Measurements from ENCODE around the gene HHAT. TPM values are rescaled to one million over a fixed set of nuclear protein-coding genes. Genes with fewer than 3 reads are reported as not detected.

The HHAT gene
- polyA plus RNA-seq, 1 donor (not counting 4 experiments of a cell fraction or from before 2014, with no cell fraction given) = 3.8 TPM

DNA sequence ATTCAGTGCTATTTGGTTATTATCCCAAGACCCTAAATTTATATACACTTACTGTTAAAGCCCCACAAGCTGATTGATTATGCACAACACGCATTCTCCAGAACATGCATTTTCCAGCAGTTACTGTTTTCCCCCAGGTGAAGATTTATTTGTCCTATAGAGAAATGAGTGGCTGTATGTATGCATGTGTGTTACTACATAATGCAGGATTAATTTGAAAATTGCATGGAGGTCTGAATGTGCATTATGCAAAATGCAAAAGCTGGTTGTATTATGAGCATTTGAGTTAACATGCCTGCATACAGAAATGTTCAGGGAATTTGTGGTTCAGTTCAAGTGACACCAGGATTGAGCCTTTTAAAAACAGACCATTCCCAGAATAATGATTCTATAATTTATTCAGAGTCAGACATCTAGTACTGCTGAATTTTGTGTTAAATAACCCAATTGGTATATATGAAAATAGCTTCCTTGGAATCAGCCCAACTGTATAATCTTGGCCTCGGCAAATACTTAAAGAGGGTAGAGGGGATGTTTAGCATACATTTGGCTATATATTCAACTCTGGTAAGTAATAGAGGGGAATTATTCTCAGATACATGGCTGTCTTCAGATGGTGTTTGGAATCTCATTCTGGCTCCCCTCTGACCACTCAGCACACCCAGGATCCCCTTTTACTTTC lies 320.0 kb downstream of the HHAT start:
- Histone ChIP-seq H3K36me3 (ENCODE audit: control insufficient read depth in 2 of 2, extremely low read depth in 1 of 2, insufficient read depth in 2 of 2, low read length in 2 of 2) (no peaks in the 10 kb centered on the region), H3K4me1 (ENCODE audit: control insufficient read depth, extremely low read depth, insufficient read depth, low read length) (no peaks in the 10 kb centered on the region), H3K9ac (ENCODE audit: control insufficient read depth, extremely low read depth, insufficient read depth, low read length) (no peak overlapping the region), H4K20me1 (ENCODE audit: control insufficient read depth, extremely low read depth, insufficient read depth, low read length) (no peaks in the 10 kb centered on the region), H2AFZ (ENCODE audit: control insufficient read depth, low read length) (no peak overlapping the region), H3K79me2 (ENCODE audit: control insufficient read depth, insufficient read depth, low read length) (no peaks in the 10 kb centered on the region), H3K27ac (ENCODE audit: control insufficient read depth, insufficient read depth, low read length) (no peak overlapping the region), H3K4me2 (ENCODE audit: control insufficient read depth, extremely low read depth, insufficient read depth, low read depth, low read length) (no peak overlapping the region), H3K27me3 (ENCODE audit: control insufficient read depth, extremely low read depth, insufficient read depth, low read length) (no peaks in the 10 kb centered on the region), H3K4me3 (ENCODE audit: control insufficient read depth in 2 of 3, extremely low read depth in 1 of 3, insufficient read depth in 2 of 3, low read depth in 1 of 3, low read length in 3 of 3) (no peak overlapping the region), H3K9me1 (ENCODE audit: control insufficient read depth, extremely low read depth, insufficient read depth, low read length) (no peaks in the 10 kb centered on the region), H3K9me3 (ENCODE audit: control insufficient read depth, low read depth, low read length) (no peaks in the 10 kb centered on the region)
- no peak for DNase-seq (ENCODE audit: low read depth, low spot score)
- TF ChIP-seq EZH2 (IDR thresholded peaks at IDR 0.05; ENCODE audit: low read length) = no peak
- TF ChIP-seq, protein P1, sequence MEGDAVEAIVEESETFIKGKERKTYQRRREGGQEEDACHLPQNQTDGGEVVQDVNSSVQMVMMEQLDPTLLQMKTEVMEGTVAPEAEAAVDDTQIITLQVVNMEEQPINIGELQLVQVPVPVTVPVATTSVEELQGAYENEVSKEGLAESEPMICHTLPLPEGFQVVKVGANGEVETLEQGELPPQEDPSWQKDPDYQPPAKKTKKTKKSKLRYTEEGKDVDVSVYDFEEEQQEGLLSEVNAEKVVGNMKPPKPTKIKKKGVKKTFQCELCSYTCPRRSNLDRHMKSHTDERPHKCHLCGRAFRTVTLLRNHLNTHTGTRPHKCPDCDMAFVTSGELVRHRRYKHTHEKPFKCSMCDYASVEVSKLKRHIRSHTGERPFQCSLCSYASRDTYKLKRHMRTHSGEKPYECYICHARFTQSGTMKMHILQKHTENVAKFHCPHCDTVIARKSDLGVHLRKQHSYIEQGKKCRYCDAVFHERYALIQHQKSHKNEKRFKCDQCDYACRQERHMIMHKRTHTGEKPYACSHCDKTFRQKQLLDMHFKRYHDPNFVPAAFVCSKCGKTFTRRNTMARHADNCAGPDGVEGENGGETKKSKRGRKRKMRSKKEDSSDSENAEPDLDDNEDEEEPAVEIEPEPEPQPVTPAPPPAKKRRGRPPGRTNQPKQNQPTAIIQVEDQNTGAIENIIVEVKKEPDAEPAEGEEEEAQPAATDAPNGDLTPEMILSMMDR (optimal IDR thresholded peaks at IDR 0.05 in 1 of 3, IDR thresholded peaks at IDR 0.05 in 1 of 3, conservative IDR thresholded peaks at IDR 0.05 in 1 of 3; ENCODE audit: extremely low read depth in 1 of 3, insufficient read depth in 2 of 3, low read length in 3 of 3) = no peak
- FAIRE-seq = no peak
- dilution Hi-C loops (cut with MboI; ENCODE audit: extremely low pct_ligation_motif_present, low sequenced_read_pairs) = no loop called here

DNA sequence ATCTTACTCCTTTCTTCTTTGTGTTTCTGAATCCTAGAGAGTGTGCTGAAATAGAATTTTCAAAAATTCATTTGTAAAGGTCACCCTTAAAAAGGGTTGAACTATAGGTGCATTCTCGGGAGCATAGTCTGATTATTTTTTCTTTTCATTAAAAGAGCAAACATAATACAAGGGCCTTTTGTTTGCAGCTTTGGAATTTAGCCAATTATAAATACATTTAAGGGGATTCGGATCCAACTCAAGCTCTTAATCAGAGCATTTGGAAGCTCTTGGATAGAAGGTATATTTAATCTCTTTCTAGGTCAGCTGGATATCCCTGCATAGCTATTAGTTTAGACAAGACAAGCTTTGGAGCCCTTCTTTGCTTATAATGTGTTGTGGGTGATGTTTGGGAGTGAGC lies 321.7 kb downstream of the HHAT start:
- H3K4me3 ChIP-seq (ENCODE audit: control insufficient read depth in 2 of 3, extremely low read depth in 1 of 3, insufficient read depth in 2 of 3, low read depth in 1 of 3, low read length in 3 of 3) = no peak overlapping the region
- FAIRE-seq (no peak), DNase-seq (ENCODE audit: low read depth, low spot score) (no peak)
- H3K4me1 ChIP-seq (ENCODE audit: control insufficient read depth, extremely low read depth, insufficient read depth, low read length) = no peaks in the 10 kb centered on the region
- dilution Hi-C loops (cut with MboI; ENCODE audit: extremely low pct_ligation_motif_present, low sequenced_read_pairs) = no loop called here
- H3K9me3 ChIP-seq (ENCODE audit: control insufficient read depth, low read depth, low read length) = peaks cover 2% of the 10 kb centered on the region
- H3K9me1 ChIP-seq (ENCODE audit: control insufficient read depth, extremely low read depth, insufficient read depth, low read length) = no peaks in the 10 kb centered on the region
- H3K27ac ChIP-seq (ENCODE audit: control insufficient read depth, insufficient read depth, low read length) = no peak overlapping the region
- no peak overlapping the region for H3K9ac ChIP-seq (ENCODE audit: control insufficient read depth, extremely low read depth, insufficient read depth, low read length)
- H3K36me3 ChIP-seq (ENCODE audit: control insufficient read depth in 2 of 2, extremely low read depth in 1 of 2, insufficient read depth in 2 of 2, low read length in 2 of 2) = no peaks in the 10 kb centered on the region
- no peaks in the 10 kb centered on the region for H4K20me1 ChIP-seq (ENCODE audit: control insufficient read depth, extremely low read depth, insufficient read depth, low read length)
- H3K79me2 ChIP-seq (ENCODE audit: control insufficient read depth, insufficient read depth, low read length) = no peaks in the 10 kb centered on the region
- no peak overlapping the region for H3K4me2 ChIP-seq (ENCODE audit: control insufficient read depth, extremely low read depth, insufficient read depth, low read depth, low read length)
- H3K27me3 ChIP-seq (ENCODE audit: control insufficient read depth, extremely low read depth, insufficient read depth, low read length) = no peaks in the 10 kb centered on the region
- no peak overlapping the region for H2AFZ ChIP-seq (ENCODE audit: control insufficient read depth, low read length)
- TF ChIP-seq, protein P1 (optimal IDR thresholded peaks at IDR 0.05 in 1 of 3, IDR thresholded peaks at IDR 0.05 in 1 of 3, conservative IDR thresholded peaks at IDR 0.05 in 1 of 3; ENCODE audit: extremely low read depth in 1 of 3, insufficient read depth in 2 of 3, low read length in 3 of 3) = no peak
- no peak for TF ChIP-seq EZH2 (IDR thresholded peaks at IDR 0.05; ENCODE audit: low read length)
